CD4-positive, alpha-beta T cell (primary cell): ENCODE results near the gene EXOC3. TPM values are rescaled to one million over a fixed set of nuclear protein-coding genes. Genes with fewer than 3 reads are reported as not detected.

Experiments
- ATAC-seq: fragments of 200-7000 bp; cut with Tn5 transposase; one replicate; pipeline ENCODE4 v1.10.0; 2022; ENCODE audit warnings: mild to moderate bottlenecking; ENCODE audit not compliant: poor library complexity
- CTCF ChIA-PET: fragments of 350-600 bp; sonication (Branson Sonifier 250); formaldehyde crosslinking; loops from one replicate; lab custom pipeline; 2021; ENCODE audit warnings: antibody characterized with exemption, inconsistent platforms; lab: Charles Lee
- POLR2A ChIA-PET: fragments of 350-600 bp; sonication (Branson Sonifier 250); formaldehyde crosslinking; loops from one replicate; lab custom pipeline; 2021; ENCODE audit warnings: antibody characterized with exemption, inconsistent platforms; lab: Charles Lee
- DNase-seq, 14 experiments: peaks; one replicate each; pipeline ENCODE4 v3.0.0-alpha.2; 2013 to 2020; ENCODE audit warnings: mixed read lengths in 2 of 14
- H3K27ac ChIP-seq, 2 donors: one replicate each; pipeline versions ENCODE4 v1.5.1 to v1.7.0; 2013; ENCODE audit warnings: low read length in 2 of 2, low read depth in 1 of 2, mild to moderate bottlenecking in 1 of 2
- H3K27me3 ChIP-seq, 2 experiments: 1 replicate in 1 of 2; 2 replicates in 1 of 2; pipeline versions ENCODE4 v1.6.1 to v1.7.0; 2013; ENCODE audit warnings: low read length in 2 of 2, control low read depth in 1 of 2, mild to moderate bottlenecking in 1 of 2, moderate library complexity in 1 of 2; ENCODE audit not compliant: insufficient read depth in 2 of 2, control insufficient read depth in 1 of 2
- H3K36me3 ChIP-seq: one replicate; pipeline ENCODE4 v1.6.1; 2013; ENCODE audit warnings: low read length, control low read depth; ENCODE audit not compliant: insufficient read depth
- H3K4me1 ChIP-seq: one replicate; pipeline ENCODE4 v1.6.1; 2013; ENCODE audit warnings: low read length, control low read depth; ENCODE audit not compliant: insufficient read depth
- H3K4me3 ChIP-seq: one replicate; pipeline ENCODE4 v1.5.1; 2013; ENCODE audit warnings: mild to moderate bottlenecking, low read length, moderate library complexity
- H3K9me3 ChIP-seq, 2 experiments: 1 replicate in 1 of 2; 2 replicates in 1 of 2; pipeline versions ENCODE4 v1.6.1 to v1.7.0; 2013; ENCODE audit warnings: low read length in 2 of 2, mild to moderate bottlenecking in 2 of 2, control low read depth in 1 of 2, moderate library complexity in 1 of 2; ENCODE audit not compliant: control insufficient read depth in 1 of 2, insufficient read depth in 1 of 2
- H3K27ac Mint-ChIP-seq: one replicate; pipeline ENCODE4 v1.8.0; 2020; ENCODE audit warnings: mixed read lengths
- H3K27me3 Mint-ChIP-seq: one replicate; pipeline ENCODE4 v1.8.0; 2021; ENCODE audit warnings: mixed read lengths
- H3K36me3 Mint-ChIP-seq: one replicate; pipeline ENCODE4 v1.8.0; 2021; ENCODE audit warnings: low read depth, mixed read lengths
- H3K4me1 Mint-ChIP-seq: one replicate; pipeline ENCODE4 v1.8.0; 2021; ENCODE audit warnings: low read depth, mixed read lengths
- H3K4me3 Mint-ChIP-seq: one replicate; pipeline ENCODE4 v1.8.0; 2020; ENCODE audit warnings: mild to moderate bottlenecking, mixed read lengths
- H3K9me3 Mint-ChIP-seq: one replicate; pipeline ENCODE4 v1.8.0; 2020; ENCODE audit warnings: mixed read lengths
- CTCF ChIP-seq: fragments of 200-600 bp; IDR thresholded peaks from one replicate; pipeline ENCODE4 v1.8.0; 2022; ENCODE audit warnings: antibody characterized with exemption, mild to moderate bottlenecking
- intact Hi-C, 2 experiments: fragments of 100-400 bp; cut with DNase I in 1 of 2; cut with micrococcal nuclease in 1 of 2; formaldehyde crosslinking; loops; one replicate each; pipeline versions ENCODE4 v1.15.1 to v1.9.0; 2023 to 2025; cut with DNase I, micrococcal nuclease
- total RNA-seq, 174 experiments: library from RNA in 2 of 174; stranded (reverse) in 2 of 174; gene quantifications; one replicate each; pipeline ENCODE4 v1.2.3 and lab custom pipeline; 2021 to 2026

EXOC3 gene
- total RNA-seq, 2 experiments from 2014 or later, result 82.4 to 84.1 TPM

GRCh38 chr5:428219-428618 lies 14.8 kb upstream of the EXOC3 start:
- no peaks in the 10 kb centered on the region for H3K36me3 ChIP-seq
- DNase-seq (peak in 1 of 14 experiments; percentile 17), ATAC-seq (no peak)
- Mint-ChIP-seq H3K27me3 (peaks cover 5% of the 10 kb centered on the region), H3K27ac (no peak overlapping the region), H3K9me3 (no peaks in the 10 kb centered on the region), H3K4me1 (no peaks in the 10 kb centered on the region), H3K36me3 (no peaks in the 10 kb centered on the region), H3K4me3 (no peak overlapping the region)
- intact Hi-C loops, result no loop called here
- CTCF ChIA-PET, result no interaction called here
- H3K9me3 ChIP-seq, result no peaks in the 10 kb centered on the region
- POLR2A ChIA-PET, result no interaction called here
- no peak overlapping the region for H3K27ac ChIP-seq
- TF ChIP-seq CTCF, result no peak
- no peaks in the 10 kb centered on the region for H3K4me1 ChIP-seq
- no peak overlapping the region for H3K4me3 ChIP-seq
- no peaks in the 10 kb centered on the region for H3K27me3 ChIP-seq

GRCh38 chr5:428754-429452 lies 14.1 kb upstream of the EXOC3 start:
- H3K9me3 ChIP-seq, result no peaks in the 10 kb centered on the region
- Mint-ChIP-seq H3K9me3 (no peaks in the 10 kb centered on the region), H3K27ac (no peak overlapping the region), H3K4me1 (no peaks in the 10 kb centered on the region), H3K4me3 (no peak overlapping the region), H3K27me3 (peaks cover 5% of the 10 kb centered on the region), H3K36me3 (no peaks in the 10 kb centered on the region)
- POLR2A ChIA-PET, result no interaction called here
- DNase-seq (peak in 1 of 14 experiments; percentile 17), ATAC-seq (no peak)
- no peaks in the 10 kb centered on the region for H3K4me1 ChIP-seq
- H3K27ac ChIP-seq, result no peak overlapping the region
- TF ChIP-seq CTCF, result no peak
- H3K27me3 ChIP-seq, result peaks cover 0 to 4% of the 10 kb centered on the region in 2 experiments
- CTCF ChIA-PET, result no interaction called here
- H3K36me3 ChIP-seq, result no peaks in the 10 kb centered on the region
- intact Hi-C loops, result no loop called here
- no peak overlapping the region for H3K4me3 ChIP-seq

- peaks cover 0 to 4% of the 10 kb centered on the region in 2 experiments for H3K27me3 ChIP-seq
- no peak for TF ChIP-seq CTCF
- ATAC-seq (no peak), DNase-seq (peak in 1 of 14 experiments; percentile 23)
- Mint-ChIP-seq H3K27me3 (peaks cover 5% of the 10 kb centered on the region), H3K36me3 (no peaks in the 10 kb centered on the region), H3K4me1 (no peaks in the 10 kb centered on the region), H3K4me3 (no peak overlapping the region), H3K9me3 (no peaks in the 10 kb centered on the region), H3K27ac (no peak overlapping the region)
- CTCF ChIA-PET, result no interaction called here
- no peaks in the 10 kb centered on the region for H3K4me1 ChIP-seq
- intact Hi-C loops, result loop anchor here in 1 of 2 experiments (2.0 kb wide), 1 partner anchor 241 kb away; no protein-coding TSS in a partner anchor
- H3K36me3 ChIP-seq, result no peaks in the 10 kb centered on the region
- no peak overlapping the region for H3K4me3 ChIP-seq
- H3K9me3 ChIP-seq, result no peaks in the 10 kb centered on the region
- no peak overlapping the region for H3K27ac ChIP-seq
- POLR2A ChIA-PET, result no interaction called here
Observed at GRCh38 chr5:429453-430188, 13.4 kb upstream of the EXOC3 start.
